Endometrial microvascular endothelial cells (primary cell): Measurements from ENCODE around the gene DISC1. TPM values are rescaled to one million over a fixed set of nuclear protein-coding genes. Genes with fewer than 3 reads are reported as not detected.

Source experiments
- in situ Hi-C: cut with HindIII; loops from 2 replicates; pipeline ENCODE4 v1.10.0; 2017; ENCODE audit warnings: low sequenced_read_pairs, low pct_unique_long_range_greater_than_20kb; ENCODE audit errors: inconsistent ontology term
- total RNA-seq: library from RNA; depleted of rRNA; stranded (reverse); fragments of >200 nt; gene quantifications from one replicate; pipeline ENCODE4 v1.2.3, GENCODE V29; 2015; ENCODE audit errors: inconsistent ontology term

DISC1 gene
- total RNA-seq, 1 donor from 2014 or later, result 6.4 TPM

DNA sequence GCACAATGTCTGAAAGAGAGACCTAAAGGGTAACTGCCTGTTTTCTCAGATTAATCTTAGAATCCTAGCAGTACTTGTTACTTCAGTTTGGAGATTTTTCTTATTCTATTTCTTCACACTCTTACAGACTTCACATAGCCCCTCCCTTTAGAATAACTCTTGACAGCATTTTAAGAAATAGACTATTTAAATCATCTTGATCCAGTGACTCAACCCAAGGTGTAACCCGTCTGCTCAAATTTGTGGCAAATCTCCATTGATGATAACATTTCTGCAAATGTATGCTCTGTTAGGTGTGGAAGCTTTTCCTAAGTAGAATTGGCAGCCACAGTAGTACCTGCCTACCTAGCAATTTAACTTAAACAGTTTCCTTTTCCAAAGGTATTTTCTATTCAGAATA is 391.2 kb downstream of the DISC1 start:
- in situ Hi-C loops, result no loop called here

DNA sequence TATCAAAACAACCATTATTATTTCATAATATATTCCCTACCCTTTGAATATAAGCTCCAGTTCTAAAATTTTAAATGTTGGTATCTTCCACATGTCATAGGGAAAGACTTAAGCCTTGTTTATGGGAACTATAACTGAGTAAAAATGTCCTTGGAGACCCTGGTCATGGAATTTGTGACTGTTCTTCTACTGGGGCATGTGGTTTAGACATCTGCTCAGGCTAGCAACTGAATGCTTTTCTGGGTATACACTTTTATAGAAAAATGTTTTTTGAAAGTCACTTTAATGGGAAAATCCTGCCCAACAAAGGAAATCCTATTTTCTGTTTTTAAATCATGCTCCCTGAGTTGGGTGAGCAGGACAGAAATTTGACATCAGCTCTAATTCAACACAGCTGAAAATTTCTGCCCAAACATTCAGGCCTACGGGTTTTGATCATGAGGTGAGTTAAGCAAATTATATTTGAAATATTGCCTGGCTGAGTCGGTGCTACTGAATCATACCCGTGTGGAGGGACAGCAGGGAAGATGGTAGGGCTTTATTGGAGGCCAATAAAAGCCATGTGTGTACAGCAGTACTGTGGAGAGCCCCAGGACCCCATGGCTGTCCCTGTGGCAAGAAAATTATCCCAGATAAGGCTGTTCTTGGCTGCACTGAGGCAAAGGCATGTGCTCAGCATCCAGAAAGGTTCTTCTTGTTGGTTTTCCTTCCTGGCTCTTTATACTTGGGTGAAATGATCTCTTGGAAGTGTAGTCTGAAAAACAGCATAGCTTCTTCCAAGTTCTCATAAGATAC is 391.8 kb downstream of the DISC1 start:
- in situ Hi-C loops, result no loop called here

DNA sequence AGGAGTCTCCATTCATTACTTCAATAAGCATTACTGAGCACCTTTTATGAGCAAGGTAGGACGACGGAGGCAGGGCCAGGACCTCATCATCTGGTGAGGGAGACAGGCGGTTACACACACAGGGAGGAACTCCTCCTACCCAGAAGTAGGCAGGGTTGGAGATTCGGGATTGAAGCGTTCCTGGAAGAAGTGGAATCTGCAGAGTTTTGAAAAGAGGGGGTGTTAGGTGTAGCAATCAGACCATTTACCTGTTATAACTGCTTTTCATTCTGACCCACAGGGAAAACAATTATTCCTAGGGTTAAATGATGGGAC is 392.4 kb downstream of the DISC1 start:
- in situ Hi-C loops, result no loop called here

DNA sequence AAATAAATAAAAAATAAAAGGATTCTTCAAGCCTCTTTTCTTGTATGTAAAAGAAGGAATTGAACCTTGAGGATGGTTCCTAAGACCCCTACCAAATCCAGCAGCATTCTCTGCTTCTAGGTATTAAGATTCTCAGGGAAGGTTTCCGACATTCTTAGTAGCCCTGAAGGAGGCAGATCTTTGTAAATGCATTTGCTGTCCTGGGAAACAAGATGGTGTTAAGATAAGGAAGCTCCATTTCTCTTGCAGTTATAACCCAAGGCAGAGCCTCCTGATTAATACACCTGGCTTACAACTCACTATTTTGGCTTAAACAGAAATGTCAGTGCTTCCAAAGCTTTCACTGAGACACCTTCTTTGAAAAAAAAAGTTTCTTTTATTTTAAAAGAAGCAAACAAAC is 393.8 kb downstream of the DISC1 start:
- in situ Hi-C loops, result no loop called here

DNA sequence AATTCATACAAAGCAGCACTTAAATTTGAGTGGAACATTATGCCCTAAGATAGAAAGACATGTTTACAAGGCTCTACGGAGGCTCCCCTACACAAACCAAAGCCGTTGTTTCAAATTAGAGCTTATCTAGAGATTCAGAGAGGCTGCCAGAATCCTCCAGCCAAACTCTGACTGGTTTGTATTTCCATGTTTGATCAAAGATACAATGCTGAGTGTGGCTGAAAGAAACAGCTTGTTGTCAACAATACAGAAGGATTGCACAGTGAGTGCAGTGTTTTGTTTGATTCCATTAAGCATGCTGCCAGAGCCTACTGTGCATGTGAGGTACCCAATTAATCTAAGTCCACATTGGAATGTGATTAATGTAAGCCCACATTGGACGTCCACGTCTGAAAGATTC is 402.7 kb downstream of the DISC1 start:
- in situ Hi-C loops, result no loop called here

DNA sequence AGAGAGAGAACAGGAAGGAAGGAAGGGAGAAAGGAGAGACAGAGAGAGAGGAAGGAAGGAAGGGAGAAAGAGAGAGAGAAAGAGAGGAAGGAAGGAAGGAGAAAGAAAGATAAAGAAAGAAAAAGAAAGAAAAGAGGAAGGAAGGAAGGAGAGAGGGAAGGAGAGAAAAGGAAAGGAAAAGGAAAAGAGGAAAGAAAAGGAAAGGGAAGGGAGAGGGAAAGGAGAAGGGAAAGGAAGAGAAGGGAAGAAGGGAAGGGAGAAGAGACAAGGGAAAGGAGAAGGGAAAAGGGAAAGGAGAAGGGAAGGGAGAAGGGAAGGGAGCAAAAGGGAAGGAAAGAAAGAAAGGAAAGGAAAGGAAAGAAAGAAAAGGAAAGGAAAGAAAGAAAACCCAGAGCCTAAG is 404.6 kb downstream of the DISC1 start:
- in situ Hi-C loops, result no loop called here

DNA sequence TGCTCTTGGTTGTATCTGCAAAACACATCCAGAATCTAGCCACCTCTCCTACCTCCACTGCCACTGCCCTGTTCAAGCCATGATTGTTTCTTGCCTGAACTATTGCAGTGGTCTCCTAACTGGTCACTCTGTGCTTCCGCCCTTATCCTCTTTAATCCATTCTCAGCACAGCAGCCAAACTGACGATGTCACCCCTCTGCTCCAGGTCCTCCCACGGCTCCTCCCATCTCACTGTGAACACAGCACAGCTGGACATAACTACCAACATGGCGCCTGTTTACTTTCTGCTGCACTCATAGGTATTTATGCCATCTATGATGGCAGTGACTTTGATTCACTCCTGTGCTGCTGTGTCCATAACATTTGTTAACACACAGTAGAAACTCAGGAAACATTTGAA is 406.7 kb downstream of the DISC1 start:
- in situ Hi-C loops, result no loop called here

DNA sequence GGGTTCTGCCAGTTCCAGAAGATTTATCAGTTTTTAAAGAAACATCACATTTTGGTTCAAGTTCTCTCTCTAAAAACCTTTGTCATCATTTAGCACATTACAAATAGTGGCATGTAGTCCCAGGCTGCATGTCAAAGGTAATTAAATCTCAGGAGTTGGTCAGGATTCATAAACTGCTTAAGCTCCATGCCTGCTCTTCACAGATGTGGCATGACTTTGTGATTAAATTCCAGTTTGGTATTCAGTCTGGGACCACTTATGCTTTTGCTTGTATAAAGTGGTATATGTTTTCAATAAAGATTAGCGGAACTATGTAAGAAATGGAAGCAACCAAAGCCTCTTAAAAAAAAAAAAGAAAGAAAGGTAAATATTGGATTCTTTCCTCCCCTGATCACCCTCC is 408.0 kb downstream of the DISC1 start:
- in situ Hi-C loops, result no loop called here

DNA sequence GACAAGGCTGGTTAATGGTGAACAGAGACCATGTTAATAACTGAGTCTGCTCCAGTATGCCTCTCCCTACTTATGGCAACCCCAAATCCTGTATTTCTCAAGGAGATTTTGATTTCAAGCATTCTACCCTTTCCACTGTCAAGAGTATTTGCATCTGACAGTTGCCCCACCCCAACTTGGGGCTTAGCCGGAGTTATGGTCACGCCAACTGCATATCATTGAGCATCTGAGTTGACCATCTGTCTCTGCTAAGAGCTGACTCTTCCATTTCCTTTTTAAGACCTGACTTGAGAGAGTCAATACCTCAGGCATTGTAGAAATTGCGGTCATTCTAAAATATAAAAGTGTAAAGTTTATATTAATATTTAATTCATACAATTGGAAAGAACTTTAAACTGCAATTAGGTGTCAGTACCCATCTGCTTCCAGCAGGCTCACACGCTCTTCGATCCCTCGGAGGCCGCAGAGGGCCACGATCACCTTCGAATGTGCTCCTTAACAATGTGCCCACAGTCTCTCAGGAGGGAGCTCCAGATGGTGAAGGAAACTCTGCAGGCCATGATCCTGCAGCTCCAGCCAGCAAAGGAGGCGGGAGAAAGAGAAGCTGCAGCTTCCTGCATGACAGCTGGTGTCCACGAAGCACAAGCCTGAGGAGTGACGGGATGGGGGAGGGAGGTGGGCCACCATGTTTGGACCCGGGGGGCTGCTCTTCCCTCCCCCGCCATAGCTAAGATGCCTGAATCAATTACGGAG is 409.8 kb downstream of the DISC1 start:
- in situ Hi-C loops, result no loop called here

DNA sequence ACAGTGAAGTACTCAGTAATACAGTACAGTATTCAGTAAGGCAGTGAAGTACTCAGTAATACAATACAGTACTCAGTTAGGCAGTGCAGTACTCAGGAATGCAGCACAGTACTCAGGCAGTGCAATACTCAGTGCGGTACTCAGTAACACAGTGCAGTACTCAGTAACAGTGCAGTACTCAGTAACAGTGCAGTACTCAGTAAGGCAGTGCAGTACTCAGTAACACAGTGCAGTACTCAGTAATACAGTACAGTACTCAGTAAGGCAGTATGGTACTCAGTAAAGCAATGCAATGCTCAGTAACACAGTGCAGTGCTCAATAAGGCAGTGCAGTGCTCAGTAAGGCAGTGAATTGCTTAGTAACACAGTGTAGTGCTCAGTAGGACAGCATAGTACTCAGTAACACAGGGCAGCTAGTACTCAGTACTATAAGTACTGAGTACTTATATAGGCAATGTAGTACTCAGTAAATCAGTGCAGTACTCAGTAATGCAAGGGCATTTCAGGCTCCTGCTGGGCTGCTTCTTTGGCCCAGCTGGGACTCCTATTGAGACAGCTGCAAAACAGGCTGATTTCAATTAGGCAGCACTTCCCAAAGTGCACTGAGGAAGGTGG is 411.3 kb downstream of the DISC1 start:
- in situ Hi-C loops, result no loop called here

DNA sequence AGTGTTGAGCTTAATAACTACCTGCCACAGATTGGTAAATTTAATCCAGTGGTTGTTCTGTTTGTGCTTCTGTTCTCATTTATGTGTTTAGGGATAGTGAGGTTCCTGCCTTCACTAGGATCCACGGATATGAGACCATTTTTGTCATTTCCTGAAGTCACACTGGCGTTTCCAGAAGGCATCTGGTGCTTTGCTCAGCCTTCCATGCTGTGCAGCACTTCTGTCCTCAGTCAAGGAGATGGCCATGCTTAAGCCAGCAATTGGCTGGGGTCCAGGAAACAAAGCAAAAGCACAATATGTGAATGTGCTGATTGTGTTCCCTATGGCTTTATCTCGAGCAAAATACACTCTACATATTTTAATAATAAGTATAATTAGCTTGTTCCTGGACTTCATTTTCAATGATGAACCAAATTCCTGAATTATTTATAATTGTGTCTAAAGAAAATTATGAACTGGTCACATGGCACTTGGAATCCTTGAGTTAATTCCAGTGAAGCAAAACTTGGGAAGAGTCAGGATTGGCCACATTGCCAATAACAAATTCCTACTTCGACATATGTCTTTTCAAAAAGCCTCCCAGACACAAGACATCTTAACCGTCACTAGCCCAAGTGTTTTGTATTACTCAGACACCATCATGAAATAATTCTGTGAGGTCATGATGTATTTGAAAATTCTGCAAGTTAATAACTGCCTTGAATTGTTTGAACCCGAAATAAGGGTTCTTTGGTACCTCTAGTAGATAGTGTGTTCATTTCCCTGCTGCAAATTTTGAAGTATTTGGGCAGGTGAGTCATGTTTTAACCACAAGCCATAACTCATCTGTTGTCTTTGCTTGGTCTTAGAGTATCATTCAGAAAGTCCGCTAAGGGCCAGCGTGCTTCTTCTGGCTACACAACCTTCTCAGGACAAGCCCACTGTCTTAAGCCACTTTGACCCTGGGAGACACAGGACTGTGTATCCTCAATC is 412.4 kb downstream of the DISC1 start:
- in situ Hi-C loops, result no loop called here

DNA sequence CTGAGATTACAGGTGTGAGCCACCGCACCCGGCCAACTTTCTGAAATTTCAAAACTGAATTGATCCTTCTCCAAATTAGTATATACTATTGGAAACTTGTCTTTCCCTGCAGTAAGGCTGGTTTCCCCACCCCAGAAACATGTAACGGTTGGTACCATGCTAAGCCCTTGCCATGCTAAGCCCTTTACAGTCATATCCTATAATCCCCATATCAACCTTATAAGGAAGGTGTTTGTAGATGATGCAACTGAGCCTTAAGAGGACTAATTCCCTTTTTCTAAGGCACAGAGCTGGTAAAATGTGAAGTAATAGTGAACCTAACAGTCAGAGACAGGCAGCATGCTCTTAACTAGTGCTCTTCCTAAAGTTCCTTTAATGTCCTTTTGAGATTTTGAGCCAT is 413.7 kb downstream of the DISC1 start:
- in situ Hi-C loops, result no loop called here

DNA sequence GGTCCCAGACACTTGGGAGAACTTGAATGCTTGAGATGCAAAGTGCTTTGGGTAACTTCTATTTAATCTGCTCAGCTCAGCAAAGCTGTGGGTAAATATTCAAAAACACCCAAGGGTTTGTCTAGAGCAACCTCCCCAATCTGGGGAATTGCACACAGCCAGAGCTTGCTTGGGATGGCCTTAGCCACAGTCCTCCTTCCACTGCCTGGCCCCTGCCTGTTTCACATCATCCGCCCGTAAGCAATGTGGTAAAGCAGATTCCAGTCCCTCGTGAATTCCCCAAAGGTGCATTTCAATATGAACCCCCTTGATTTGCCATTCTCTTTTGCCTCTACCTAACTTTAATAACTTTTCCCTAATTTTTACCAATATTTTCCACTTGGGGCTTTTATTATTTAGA is 418.1 kb downstream of the DISC1 start:
- in situ Hi-C loops, result no loop called here

DNA sequence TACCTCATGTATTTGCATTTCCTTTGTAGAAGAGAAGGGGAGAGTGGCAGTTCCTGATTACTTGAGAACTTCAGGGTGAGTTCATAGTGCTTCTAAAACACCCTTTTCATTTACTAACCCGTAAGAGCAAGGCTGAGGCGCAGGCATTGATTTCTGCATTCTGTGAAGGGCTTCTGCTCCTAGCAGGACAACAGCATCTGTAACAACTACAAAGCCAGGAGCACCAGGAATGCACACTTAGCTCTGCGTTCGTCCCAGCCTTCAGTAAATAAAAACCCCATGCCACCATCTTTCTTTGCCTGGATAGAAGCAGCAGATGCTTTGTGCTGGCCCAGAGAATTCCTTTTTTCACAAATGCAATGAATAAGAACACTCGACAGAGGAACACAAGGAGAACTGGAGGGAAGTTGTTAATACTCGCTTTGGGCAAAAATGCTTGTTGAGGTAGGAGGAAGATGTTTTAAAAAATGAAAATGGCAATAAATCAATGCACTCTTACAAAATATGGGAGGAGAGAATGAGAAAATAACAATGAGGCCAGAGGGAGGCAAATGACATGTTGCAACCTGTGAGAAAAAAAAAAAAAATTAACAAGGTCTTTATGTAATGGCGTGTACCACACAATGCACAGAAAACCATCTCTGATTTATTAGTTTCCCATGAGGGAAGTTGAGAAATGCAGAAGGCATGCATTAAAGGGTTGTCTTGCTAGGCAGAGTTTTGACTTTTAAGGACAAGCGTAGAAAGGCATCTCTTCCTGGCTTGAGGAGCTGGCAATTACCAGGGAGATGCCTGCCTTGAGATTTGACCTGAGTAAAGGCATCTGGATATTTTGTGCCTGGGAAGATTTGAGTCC is 418.8 kb downstream of the DISC1 start:
- in situ Hi-C loops, result no loop called here

DNA sequence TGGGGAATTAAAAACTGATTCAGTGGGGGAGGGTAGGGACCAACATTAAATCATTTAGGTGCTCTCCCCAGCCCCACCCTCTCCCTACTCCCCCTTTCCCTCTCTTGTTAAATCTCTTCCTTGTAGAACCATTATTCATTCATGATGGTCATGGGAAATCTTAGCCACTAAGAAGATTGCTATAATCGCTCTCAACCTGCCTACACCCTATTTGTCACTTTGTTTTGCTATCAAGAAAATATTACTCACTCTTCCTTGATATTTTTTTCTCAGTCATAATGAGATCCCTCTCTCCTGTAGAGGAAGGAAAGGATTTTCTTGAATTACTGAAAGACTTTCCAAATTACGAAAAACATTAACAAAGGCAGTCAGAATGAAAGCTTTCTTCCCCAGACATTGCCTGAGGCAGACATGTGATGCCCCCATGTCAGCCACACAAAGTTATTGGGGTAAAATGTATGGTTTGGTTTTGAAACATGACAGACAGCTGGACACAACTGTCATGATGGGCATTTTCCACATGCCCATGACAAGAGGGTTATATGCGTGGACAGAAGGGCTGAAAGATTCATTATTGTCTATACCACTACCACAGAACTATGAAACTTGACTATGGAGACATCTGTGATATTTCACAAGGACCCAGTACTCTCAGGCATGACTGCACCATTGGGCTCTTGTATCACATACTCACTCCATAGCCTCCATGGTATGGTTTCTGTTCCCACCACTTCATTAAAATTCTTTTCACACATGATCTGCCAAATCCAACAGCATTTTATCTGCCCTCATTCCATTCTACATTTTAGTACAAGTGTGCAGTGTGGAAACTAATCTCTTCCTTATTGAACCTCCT is 420.1 kb downstream of the DISC1 start:
- in situ Hi-C loops, result no loop called here

DNA sequence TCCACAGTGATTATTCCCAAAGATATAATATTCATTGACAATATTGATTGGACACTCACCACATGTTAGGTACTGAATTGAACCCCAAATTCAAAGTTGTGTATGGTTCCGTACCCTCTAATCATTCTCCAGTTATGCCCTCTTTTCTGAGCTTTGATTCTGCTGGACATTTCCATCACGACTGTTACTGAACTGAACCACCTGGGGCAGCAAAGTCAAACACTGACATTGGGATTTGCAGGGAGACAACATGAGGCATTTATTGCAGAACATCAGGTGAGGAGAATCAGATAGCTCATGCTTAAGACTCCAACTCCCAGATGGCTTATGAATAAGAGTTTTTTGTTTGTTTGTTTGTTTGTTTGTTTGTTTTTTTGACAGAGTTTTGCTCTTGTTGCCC is 420.9 kb downstream of the DISC1 start:
- in situ Hi-C loops, result no loop called here

DNA sequence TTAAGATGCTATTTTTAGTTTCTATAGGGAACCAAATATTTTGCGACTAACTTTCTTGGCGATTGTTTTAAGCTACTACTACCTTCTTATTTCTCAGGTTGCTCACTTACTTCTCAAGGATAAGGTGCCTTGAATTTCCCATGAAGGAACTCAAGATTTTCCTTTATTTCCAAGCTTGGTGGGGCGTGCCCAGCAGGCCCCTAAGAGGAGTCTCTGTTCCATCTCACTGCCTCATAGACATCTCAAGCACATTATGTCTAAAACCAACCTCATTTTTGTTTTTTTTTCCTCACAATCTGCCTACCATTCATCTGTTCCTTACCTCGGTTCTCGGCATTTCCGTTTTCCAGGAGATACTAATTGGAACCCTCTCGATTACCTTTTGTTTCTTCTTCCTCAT is 421.9 kb downstream of the DISC1 start:
- in situ Hi-C loops, result no loop called here
